Chondrocyte (in vitro differentiated cells): ENCODE data around the gene TTBK1. TPM values are rescaled to one million over a fixed set of nuclear protein-coding genes. Genes with fewer than 3 reads are reported as not detected.

ENCODE experiments used
- DNase-seq: peaks from one replicate; pipeline ENCODE4 v3.0.0; 2021; ENCODE audit warnings: mixed read lengths, low spot score
- H3K27ac Mint-ChIP-seq: one replicate; pipeline ENCODE4 v1.8.0; 2021; ENCODE audit warnings: mild to moderate bottlenecking, moderate library complexity, mixed read lengths; ENCODE audit not compliant: unreplicated experiment
- H3K27me3 Mint-ChIP-seq: 2 replicates; pipeline ENCODE4 v1.8.0; 2021; ENCODE audit warnings: low read depth, mixed read lengths
- H3K36me3 Mint-ChIP-seq: 2 replicates; pipeline ENCODE4 v1.8.0; 2021; ENCODE audit warnings: low read depth, mixed read lengths
- H3K4me1 Mint-ChIP-seq: 2 replicates; pipeline ENCODE4 v1.8.0; 2021; ENCODE audit warnings: low read depth, mild to moderate bottlenecking, mixed read lengths
- H3K4me3 Mint-ChIP-seq: one replicate; pipeline ENCODE4 v1.8.0; 2021; ENCODE audit warnings: mild to moderate bottlenecking, moderate library complexity, mixed read lengths; ENCODE audit not compliant: unreplicated experiment
- H3K9me3 Mint-ChIP-seq: 2 replicates; pipeline ENCODE4 v1.8.0; 2021; ENCODE audit warnings: low read depth, mixed read lengths
- CTCF ChIP-seq: fragments of 200-600 bp; sonication (generic); IDR thresholded peaks from 2 replicates; pipeline ENCODE4 v1.5.0; 2021; ENCODE audit warnings: antibody characterized with exemption, mild to moderate bottlenecking, moderate library complexity
- total RNA-seq: library from RNA; stranded (reverse); gene quantifications from 3 replicates; pipeline ENCODE4 v1.2.1, GENCODE V29; 2021

The TTBK1 gene
- total RNA-seq, 1 donor from 2014 or later = 0.07 TPM

GRCh38 chr6:43282636-43283513, 39.6 kb downstream of the TTBK1 start:
- H3K4me1 Mint-ChIP-seq = peaks cover 9% of the 10 kb centered on the region
- TF ChIP-seq CTCF = no peak
- no peaks in the 10 kb centered on the region for H3K9me3 Mint-ChIP-seq
- no peak overlapping the region for H3K4me3 Mint-ChIP-seq
- H3K36me3 Mint-ChIP-seq = no peaks in the 10 kb centered on the region
- H3K27ac Mint-ChIP-seq = no peak overlapping the region
- no peak for DNase-seq
- peaks cover 13% of the 10 kb centered on the region for H3K27me3 Mint-ChIP-seq

GRCh38 chr6:43283514-43283901, 40.2 kb downstream of the TTBK1 start:
- no peaks in the 10 kb centered on the region for H3K36me3 Mint-ChIP-seq
- no peak for DNase-seq
- no peaks in the 10 kb centered on the region for H3K9me3 Mint-ChIP-seq
- H3K27ac Mint-ChIP-seq = no peak overlapping the region
- peaks cover 2% of the 10 kb centered on the region for H3K4me1 Mint-ChIP-seq
- no peak for TF ChIP-seq CTCF
- H3K4me3 Mint-ChIP-seq = no peak overlapping the region
- peaks cover 13% of the 10 kb centered on the region for H3K27me3 Mint-ChIP-seq

GRCh38 chr6:43283905-43284304, 40.6 kb downstream of the TTBK1 start:
- TF ChIP-seq CTCF = no peak
- Mint-ChIP-seq H3K27ac (no peak overlapping the region), H3K36me3 (no peaks in the 10 kb centered on the region), H3K9me3 (no peaks in the 10 kb centered on the region), H3K4me1 (no peaks in the 10 kb centered on the region), H3K27me3 (peaks cover 13% of the 10 kb centered on the region), H3K4me3 (no peak overlapping the region)
- no peak for DNase-seq

GRCh38 chr6:43284991-43285781, 41.9 kb downstream of the TTBK1 start:
- no peak for TF ChIP-seq CTCF
- Mint-ChIP-seq H3K27me3 (peaks cover 13% of the 10 kb centered on the region), H3K36me3 (no peaks in the 10 kb centered on the region), H3K27ac (no peak overlapping the region), H3K4me1 (no peaks in the 10 kb centered on the region), H3K9me3 (no peaks in the 10 kb centered on the region), H3K4me3 (no peak overlapping the region)
- no peak for DNase-seq

GRCh38 chr6:43285832-43286231, 42.6 kb downstream of the TTBK1 start:
- peak; percentile 30 for DNase-seq
- H3K4me1 Mint-ChIP-seq = no peaks in the 10 kb centered on the region
- no peak overlapping the region for H3K27ac Mint-ChIP-seq
- H3K9me3 Mint-ChIP-seq = no peaks in the 10 kb centered on the region
- H3K4me3 Mint-ChIP-seq = no peak overlapping the region
- no peaks in the 10 kb centered on the region for H3K36me3 Mint-ChIP-seq
- H3K27me3 Mint-ChIP-seq = peaks cover 8% of the 10 kb centered on the region
- no peak for TF ChIP-seq CTCF
